ENCODE measurements around the gene PPAN.

DNA sequence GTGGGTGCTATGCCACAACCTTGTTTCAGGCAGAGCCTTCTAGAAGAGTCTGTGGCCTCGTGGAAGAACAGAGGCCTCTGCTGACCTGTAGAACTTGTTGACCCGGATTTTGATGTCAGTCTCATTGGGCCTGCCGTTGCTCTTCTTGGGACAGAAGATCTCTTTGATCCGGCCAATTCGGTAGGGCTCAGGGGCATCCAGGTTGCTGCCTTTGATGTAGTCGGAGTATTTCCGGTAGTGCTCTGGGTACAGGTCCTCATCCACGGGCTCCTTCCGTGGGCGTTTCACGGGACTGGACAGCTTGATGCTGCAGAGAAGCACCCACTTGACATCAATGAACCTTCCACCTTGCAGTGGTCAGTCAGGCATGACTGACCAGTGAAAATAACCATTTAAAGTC lies 37.5 kb downstream of the PPAN start:
- TF ChIP-seq, protein P1, sequence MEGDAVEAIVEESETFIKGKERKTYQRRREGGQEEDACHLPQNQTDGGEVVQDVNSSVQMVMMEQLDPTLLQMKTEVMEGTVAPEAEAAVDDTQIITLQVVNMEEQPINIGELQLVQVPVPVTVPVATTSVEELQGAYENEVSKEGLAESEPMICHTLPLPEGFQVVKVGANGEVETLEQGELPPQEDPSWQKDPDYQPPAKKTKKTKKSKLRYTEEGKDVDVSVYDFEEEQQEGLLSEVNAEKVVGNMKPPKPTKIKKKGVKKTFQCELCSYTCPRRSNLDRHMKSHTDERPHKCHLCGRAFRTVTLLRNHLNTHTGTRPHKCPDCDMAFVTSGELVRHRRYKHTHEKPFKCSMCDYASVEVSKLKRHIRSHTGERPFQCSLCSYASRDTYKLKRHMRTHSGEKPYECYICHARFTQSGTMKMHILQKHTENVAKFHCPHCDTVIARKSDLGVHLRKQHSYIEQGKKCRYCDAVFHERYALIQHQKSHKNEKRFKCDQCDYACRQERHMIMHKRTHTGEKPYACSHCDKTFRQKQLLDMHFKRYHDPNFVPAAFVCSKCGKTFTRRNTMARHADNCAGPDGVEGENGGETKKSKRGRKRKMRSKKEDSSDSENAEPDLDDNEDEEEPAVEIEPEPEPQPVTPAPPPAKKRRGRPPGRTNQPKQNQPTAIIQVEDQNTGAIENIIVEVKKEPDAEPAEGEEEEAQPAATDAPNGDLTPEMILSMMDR (IDR thresholded peaks at IDR 0.05; ENCODE audit: low read length), result no peak
- no peak for TF ChIP-seq EZH2 (IDR thresholded peaks at IDR 0.05; ENCODE audit: borderline replicate concordance, low read length)

All from OCI-LY1 (cell line).